ENCODE results near the gene ESPN. TPM values are rescaled to one million over a fixed set of nuclear protein-coding genes. Genes with fewer than 3 reads are reported as not detected.
"Not testable (repeated sequence)": the region's sequence is repeated elsewhere in the genome, so short reads cannot be mapped to it uniquely, and the experiment has no call there.

Gene ESPN
- total RNA-seq, 1 donor from 2014 or later: 0.66 TPM

- Histone ChIP-seq H3K4me2 (ENCODE audit: low read length) (no peak overlapping the region), H3K36me3 (ENCODE audit: insufficient read depth, low read length) (no peaks in the 10 kb centered on the region), H3K27me3 (ENCODE audit: insufficient read depth, low read length) (peaks cover 43% of the 10 kb centered on the region), H3K79me2 (ENCODE audit: insufficient read depth, low read length) (no peaks in the 10 kb centered on the region), H3K9me3 (ENCODE audit: insufficient read depth, low read depth, low read length) (no peaks in the 10 kb centered on the region), H2AFZ (ENCODE audit: low read depth, low read length) (no peak overlapping the region), H3K4me1 (ENCODE audit: insufficient read depth, low read length) (peaks cover 14% of the 10 kb centered on the region), H4K20me1 (ENCODE audit: insufficient read depth, low read length) (no peaks in the 10 kb centered on the region), H3K27ac (ENCODE audit: low read depth, low read length) (no peak overlapping the region), H3K4me3 (ENCODE audit: insufficient read depth, low read depth, low read length) (no peak overlapping the region), H3K9ac (ENCODE audit: low read length) (no peak overlapping the region)
- FAIRE-seq (no peak), DNase-seq (ENCODE audit: low read depth) (no peak)
- no peak overlapping the region for H3K27ac Mint-ChIP-seq (ENCODE audit: unreplicated experiment)
- peaks cover 5% of the 10 kb centered on the region for H3K4me1 Mint-ChIP-seq (ENCODE audit: low read depth, unreplicated experiment)
- TF ChIP-seq CTCF (IDR thresholded peaks at IDR 0.05; ENCODE audit: insufficient read depth, low read depth, low read length) (no peak), EZH2 (IDR thresholded peaks at IDR 0.05; ENCODE audit: insufficient read depth, low read length) (peak; percentile 6)
- H3K36me3 Mint-ChIP-seq (ENCODE audit: low read depth, unreplicated experiment): no peaks in the 10 kb centered on the region
- peaks cover 53% of the 10 kb centered on the region for H3K27me3 Mint-ChIP-seq (ENCODE audit: low read depth, unreplicated experiment)
- no peak overlapping the region for H3K4me3 Mint-ChIP-seq (ENCODE audit: unreplicated experiment)
- H3K9me3 Mint-ChIP-seq (ENCODE audit: unreplicated experiment): no peaks in the 10 kb centered on the region
Measured at GRCh38 chr1:6427441-6428390, 3.1 kb downstream of the ESPN start.

DNA sequence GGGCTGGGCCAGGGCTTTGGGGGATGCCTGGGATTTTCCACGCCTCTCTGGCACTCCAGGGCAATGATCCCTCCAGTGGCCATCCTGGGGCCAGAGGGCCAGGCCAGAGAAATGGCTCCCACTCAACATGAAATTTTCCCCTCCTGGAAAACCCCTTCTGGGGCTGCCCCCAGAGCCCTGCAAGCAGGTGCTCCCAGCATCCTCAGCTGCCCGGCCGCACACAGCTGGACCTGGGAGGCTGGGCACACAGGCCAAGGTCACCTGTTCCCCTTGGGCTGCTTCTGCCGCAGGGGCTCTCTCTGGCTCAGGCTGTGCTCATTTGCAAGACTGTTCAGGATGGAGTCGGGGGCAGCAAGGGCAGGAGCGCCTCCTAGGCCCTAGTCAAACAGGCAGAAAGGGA, 3.9 kb downstream of the ESPN start:
- DNase-seq (ENCODE audit: low read depth): not testable (repeated sequence)

DNA sequence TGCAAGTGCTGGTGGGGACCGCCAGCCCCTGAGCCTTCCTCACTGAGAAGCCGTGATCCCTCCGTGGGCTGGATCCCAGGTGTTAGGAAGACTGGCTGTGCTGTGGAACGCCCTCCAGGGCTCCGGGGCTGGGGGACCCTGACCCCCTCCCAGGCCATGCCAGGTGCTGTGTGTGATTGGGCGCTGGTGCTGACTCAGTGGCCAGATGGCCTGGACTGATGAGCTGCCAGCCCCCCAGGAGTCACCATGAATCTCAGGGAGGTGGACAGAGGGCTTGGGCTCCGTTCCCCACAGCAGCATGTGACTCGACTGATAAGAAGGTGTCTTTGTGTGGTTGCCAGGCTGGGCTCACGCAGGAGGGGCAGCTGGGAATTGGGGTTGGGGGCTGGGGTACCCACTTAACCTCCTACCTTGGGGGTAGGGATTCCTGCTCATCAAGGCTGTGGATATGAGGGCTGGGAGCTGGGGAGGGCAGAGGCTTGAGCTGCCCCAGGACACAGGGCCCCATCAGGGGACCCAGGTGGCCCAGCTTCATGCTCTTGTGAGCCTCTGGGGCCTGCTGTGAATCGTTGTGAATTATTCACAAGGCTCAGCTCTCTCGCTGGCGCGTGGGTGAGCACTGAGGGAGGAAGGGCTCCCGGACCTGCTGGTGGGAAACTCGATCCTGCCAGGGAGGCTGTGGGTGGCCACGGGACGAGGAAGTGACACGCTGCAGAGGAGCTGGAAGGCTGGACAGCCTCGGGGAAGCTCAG, 5.3 kb downstream of the ESPN start:
- DNase-seq (ENCODE audit: low read depth); FAIRE-seq: not testable (repeated sequence)
- peaks cover 59% of the 10 kb centered on the region for H3K27me3 Mint-ChIP-seq (ENCODE audit: low read depth, unreplicated experiment)

More for the DNA sequence above, 3.9 kb downstream of the ESPN start:
- H3K27ac ChIP-seq (ENCODE audit: low read depth, low read length); H4K20me1 ChIP-seq (ENCODE audit: insufficient read depth, low read length); H3K4me1 Mint-ChIP-seq (ENCODE audit: low read depth, unreplicated experiment); H3K4me2 ChIP-seq (ENCODE audit: low read length); H3K36me3 Mint-ChIP-seq (ENCODE audit: low read depth, unreplicated experiment); H3K4me3 Mint-ChIP-seq (ENCODE audit: unreplicated experiment); H3K9me3 Mint-ChIP-seq (ENCODE audit: unreplicated experiment); H3K9me3 ChIP-seq (ENCODE audit: insufficient read depth, low read depth, low read length); H3K4me3 ChIP-seq (ENCODE audit: insufficient read depth, low read depth, low read length); H3K79me2 ChIP-seq (ENCODE audit: insufficient read depth, low read length); H3K9ac ChIP-seq (ENCODE audit: low read length); H3K4me1 ChIP-seq (ENCODE audit: insufficient read depth, low read length); H2AFZ ChIP-seq (ENCODE audit: low read depth, low read length); FAIRE-seq; H3K36me3 ChIP-seq (ENCODE audit: insufficient read depth, low read length); H3K27ac Mint-ChIP-seq (ENCODE audit: unreplicated experiment): not testable (repeated sequence)
- H3K27me3 ChIP-seq (ENCODE audit: insufficient read depth, low read length): peaks cover 40% of the 10 kb centered on the region
- H3K27me3 Mint-ChIP-seq (ENCODE audit: low read depth, unreplicated experiment): peaks cover 53% of the 10 kb centered on the region

GRCh38 chr1:6431645-6432579, 7.3 kb downstream of the ESPN start:
- H3K4me3 Mint-ChIP-seq (ENCODE audit: unreplicated experiment); H3K9me3 ChIP-seq (ENCODE audit: insufficient read depth, low read depth, low read length); H3K4me1 Mint-ChIP-seq (ENCODE audit: low read depth, unreplicated experiment); H3K4me2 ChIP-seq (ENCODE audit: low read length); DNase-seq (ENCODE audit: low read depth); H3K27ac ChIP-seq (ENCODE audit: low read depth, low read length); FAIRE-seq; H3K4me3 ChIP-seq (ENCODE audit: insufficient read depth, low read depth, low read length); H3K9ac ChIP-seq (ENCODE audit: low read length); H3K9me3 Mint-ChIP-seq (ENCODE audit: unreplicated experiment); H3K36me3 Mint-ChIP-seq (ENCODE audit: low read depth, unreplicated experiment); H2AFZ ChIP-seq (ENCODE audit: low read depth, low read length); H3K27ac Mint-ChIP-seq (ENCODE audit: unreplicated experiment); H3K36me3 ChIP-seq (ENCODE audit: insufficient read depth, low read length); H3K4me1 ChIP-seq (ENCODE audit: insufficient read depth, low read length); H3K79me2 ChIP-seq (ENCODE audit: insufficient read depth, low read length); H4K20me1 ChIP-seq (ENCODE audit: insufficient read depth, low read length): not testable (repeated sequence)
- H3K27me3 ChIP-seq (ENCODE audit: insufficient read depth, low read length): peaks cover 12% of the 10 kb centered on the region
- H3K27me3 Mint-ChIP-seq (ENCODE audit: low read depth, unreplicated experiment): peaks cover 60% of the 10 kb centered on the region

More for the DNA sequence above, 5.3 kb downstream of the ESPN start:
- not testable (repeated sequence) for H3K36me3 ChIP-seq (ENCODE audit: insufficient read depth, low read length); H3K27ac ChIP-seq (ENCODE audit: low read depth, low read length); H3K79me2 ChIP-seq (ENCODE audit: insufficient read depth, low read length); H4K20me1 ChIP-seq (ENCODE audit: insufficient read depth, low read length); H3K9ac ChIP-seq (ENCODE audit: low read length); H2AFZ ChIP-seq (ENCODE audit: low read depth, low read length); H3K4me3 ChIP-seq (ENCODE audit: insufficient read depth, low read depth, low read length); H3K36me3 Mint-ChIP-seq (ENCODE audit: low read depth, unreplicated experiment); H3K27ac Mint-ChIP-seq (ENCODE audit: unreplicated experiment); H3K4me2 ChIP-seq (ENCODE audit: low read length); H3K4me1 Mint-ChIP-seq (ENCODE audit: low read depth, unreplicated experiment); H3K4me3 Mint-ChIP-seq (ENCODE audit: unreplicated experiment); H3K9me3 ChIP-seq (ENCODE audit: insufficient read depth, low read depth, low read length); H3K4me1 ChIP-seq (ENCODE audit: insufficient read depth, low read length); H3K9me3 Mint-ChIP-seq (ENCODE audit: unreplicated experiment)
- H3K27me3 ChIP-seq (ENCODE audit: insufficient read depth, low read length): peaks cover 29% of the 10 kb centered on the region
